HG03175 (cell line): ENCODE data around the gene NPRL2.

ENCODE experiments used
- ATAC-seq: cut with Tn5 transposase; IDR thresholded peaks from one replicate; pipeline ENCODE4 v1.9.1; 2021; ENCODE audit warnings: mild to moderate bottlenecking, moderate library complexity; ENCODE audit not compliant: unreplicated experiment

Gene NPRL2

DNA sequence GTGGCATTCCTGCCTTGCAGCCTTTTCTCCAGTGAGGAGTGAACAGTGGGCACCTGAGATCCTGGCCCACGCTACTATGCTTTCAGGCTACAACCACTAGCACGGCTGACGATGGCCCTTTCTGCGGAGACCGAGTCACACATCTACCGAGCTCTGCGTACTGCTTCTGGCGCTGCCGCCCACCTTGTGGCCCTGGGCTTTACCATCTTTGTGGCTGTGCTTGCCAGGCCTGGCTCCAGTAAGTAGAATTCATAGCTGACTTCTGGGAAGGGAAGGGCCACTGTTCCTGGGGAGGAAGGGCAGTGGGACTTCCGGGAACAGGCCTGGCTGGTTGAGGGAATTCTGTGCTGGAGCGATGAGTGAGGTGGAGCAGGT lies 735 bp upstream of the NPRL2 start:
- ATAC-seq: no peak

DNA sequence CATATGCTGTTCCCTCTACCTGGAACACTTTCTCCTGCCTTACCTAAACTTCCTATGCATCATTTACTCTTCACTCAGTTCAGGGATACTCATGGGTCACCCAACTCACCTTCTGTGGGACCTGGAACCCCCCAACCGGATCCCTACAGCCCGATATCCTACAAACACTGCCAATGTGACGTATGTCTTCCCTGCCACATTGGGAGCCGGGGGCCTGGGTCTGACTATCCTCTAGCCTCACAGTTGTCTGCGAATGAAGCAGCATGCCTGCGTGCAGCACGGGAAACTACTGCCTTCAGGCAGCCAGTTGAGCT lies 405 bp downstream of the NPRL2 start:
- ATAC-seq: no peak

DNA sequence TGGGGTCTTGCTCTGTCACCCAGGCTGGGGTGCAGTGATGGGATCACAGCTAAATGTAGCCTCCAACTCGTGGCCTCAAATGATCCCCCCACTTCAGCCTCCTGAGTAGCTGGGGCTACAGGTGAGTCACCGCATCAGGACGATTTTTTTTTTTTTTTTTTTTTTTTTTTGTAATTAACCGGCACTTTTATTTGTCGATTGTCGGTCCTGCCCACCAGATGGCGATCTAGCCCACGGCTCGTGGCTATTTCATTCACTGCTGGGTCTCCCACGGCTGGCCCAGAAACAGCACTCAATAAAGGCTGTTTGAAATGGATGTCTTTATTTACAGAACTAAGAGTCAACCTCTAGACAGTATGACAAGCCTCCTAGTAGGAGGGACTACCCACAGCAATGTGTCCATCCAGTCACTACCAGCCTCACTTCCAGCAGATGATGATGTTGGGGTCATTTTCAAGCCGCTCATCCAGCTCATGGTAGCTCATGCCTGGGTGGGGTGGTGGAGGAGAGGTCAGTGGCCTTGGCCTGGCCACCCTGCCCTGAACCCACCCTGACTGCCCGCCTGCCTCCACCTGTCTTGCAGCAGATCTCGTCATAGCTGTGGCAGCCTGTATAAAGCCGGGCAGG lies 3.3 kb downstream of the NPRL2 start:
- no peak for ATAC-seq

DNA sequence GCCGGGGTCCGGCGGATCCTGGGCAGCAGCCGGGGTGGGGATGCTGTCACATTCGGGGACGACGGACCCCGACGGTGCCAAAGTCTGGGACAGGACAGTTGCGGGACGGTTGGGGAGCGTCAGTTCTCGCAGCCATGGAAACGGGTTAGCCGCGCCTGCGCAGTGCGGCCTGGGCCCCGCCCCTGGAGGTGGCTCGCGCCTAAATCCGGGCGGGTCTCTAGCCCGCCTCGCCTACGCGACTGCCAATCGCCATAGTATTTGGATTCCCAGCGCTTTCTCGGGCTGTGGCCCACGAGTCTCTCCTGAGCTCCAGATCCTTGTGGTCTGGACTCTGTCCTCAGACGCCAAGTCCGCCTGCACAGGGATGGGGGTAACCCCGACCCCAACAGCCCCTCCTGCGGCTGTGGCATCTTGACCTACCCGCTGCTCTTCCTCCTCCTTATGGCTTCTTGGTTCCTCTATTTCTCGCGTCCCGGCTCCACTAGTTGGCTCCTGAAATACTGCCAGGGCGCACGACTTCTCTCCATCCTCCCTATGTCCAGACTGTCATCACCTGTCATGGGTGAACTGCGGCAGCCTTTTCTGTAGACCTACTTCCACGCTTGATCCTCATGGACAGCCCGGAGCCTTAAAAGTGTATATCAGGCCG lies 4.9 kb downstream of the NPRL2 start, which contains the start of gene ZMYND10:
ZMYND10 (minus strand) TSS at position 147 of the 649 bp plus-strand sequence. CDS start 153 bp downstream, outside the sequence.
- ATAC-seq: peak; percentile 30

DNA sequence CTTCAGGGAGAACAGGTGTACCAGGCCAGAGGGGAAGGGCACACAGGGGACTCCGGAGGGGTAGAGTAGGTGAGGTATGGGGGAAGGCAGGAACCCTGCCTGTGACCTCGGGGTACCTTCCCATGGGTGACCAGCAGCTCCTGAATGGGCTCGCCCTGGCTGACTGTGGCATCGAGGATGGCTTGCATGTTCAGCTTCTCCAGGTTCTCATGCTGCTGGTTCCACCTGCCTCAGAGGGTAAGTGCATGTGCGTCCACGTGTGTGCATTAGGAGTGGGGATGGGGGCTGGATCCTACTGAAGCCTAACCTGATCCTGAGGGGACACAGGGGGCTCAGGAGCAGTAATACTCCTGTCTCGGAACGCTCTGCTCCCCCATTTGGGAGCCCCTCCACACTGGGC lies 5.6 kb downstream of the NPRL2 start:
- ATAC-seq: no peak

DNA sequence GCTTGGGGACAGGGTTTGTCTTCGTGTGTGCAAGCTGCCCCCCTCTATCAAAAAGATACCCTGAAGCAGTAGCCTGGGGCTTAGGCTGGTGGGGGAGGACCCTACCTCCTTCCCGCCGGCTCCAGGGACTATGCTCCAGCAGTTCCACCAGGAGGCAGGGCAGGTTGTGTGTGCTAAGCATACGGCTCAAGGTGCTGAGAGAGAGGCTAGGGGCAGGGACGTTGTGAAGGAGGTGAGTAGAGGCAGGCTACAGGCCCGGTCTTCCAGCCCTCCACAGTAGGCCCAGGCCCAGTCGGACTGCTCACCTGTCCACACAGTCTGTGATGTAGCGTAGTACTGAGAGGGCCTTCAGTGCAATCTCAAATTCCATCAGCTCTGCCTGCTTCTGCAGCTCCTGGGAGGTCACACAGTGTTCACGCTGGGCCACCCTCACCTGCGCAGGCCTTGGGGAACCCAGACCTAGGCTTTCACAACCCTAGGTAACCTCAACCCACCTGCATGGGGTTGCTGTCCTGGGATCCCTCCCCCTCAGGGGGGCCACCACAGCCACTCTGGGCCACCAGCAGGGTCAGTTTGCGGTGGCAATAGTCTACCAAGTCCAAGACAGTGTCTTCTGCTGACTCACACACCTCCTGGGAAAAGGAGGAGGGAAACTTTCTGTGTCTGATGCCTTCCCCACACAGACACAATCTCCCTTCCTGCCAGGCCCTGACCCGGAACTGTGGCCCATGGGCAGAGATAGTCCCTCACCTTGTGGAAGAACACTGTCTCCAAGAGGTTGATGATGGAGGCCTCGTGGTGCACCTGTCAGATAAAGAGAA lies 7.6 kb downstream of the NPRL2 start:
- ATAC-seq: no peak

DNA sequence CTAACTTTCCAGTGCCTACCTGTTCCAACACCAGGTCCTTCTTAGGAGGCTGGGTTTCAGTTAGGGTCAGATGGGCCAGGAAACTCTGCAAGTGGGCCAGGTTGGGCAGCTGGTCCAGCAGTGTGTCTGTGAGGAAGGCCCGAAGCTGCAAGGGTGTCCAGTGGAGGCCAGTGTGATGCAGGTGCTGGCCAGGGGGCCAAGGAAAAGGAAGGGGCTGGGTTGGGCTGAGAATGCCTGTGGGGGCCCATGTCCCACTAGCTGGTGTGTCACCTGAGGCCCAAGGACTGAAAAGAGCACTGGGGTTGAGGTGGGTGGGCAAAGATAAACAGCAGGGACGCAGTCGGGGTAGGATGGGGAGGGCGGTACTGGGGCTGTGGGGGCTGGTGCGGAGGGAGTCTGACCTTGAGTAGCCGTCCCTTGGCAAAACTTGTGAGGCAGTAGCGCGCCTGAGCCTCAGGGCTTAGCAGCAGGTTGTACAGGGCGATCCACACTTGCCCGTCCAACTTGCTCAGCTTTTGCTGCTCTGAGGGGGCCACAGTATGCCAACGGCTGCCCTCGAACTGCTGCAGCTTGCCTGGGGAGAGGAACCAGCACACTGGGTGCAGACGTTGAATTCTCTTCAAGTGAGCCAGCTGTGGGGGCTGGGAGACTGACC lies 8.5 kb downstream of the NPRL2 start:
- no peak for ATAC-seq

DNA sequence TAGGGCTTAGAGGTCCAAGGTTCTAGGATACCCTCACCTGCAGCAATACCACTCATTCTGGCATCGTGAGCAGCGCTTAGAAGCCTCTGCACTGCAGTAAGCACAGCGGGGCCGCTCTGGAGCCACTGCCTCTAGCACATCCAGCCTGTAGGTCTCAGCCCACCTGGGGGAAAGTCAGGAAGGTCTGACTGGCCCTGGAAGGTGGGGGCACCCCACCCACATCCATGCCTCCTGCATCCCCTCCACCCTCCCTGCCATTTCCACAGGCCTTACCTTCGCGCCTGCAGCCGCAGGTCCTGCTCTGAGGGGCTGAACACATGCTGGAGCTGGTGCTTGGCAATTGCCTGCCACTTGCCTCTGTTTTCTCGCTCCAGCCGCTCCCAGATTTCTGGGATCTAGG lies 9.0 kb downstream of the NPRL2 start:
- ATAC-seq: no peak

DNA sequence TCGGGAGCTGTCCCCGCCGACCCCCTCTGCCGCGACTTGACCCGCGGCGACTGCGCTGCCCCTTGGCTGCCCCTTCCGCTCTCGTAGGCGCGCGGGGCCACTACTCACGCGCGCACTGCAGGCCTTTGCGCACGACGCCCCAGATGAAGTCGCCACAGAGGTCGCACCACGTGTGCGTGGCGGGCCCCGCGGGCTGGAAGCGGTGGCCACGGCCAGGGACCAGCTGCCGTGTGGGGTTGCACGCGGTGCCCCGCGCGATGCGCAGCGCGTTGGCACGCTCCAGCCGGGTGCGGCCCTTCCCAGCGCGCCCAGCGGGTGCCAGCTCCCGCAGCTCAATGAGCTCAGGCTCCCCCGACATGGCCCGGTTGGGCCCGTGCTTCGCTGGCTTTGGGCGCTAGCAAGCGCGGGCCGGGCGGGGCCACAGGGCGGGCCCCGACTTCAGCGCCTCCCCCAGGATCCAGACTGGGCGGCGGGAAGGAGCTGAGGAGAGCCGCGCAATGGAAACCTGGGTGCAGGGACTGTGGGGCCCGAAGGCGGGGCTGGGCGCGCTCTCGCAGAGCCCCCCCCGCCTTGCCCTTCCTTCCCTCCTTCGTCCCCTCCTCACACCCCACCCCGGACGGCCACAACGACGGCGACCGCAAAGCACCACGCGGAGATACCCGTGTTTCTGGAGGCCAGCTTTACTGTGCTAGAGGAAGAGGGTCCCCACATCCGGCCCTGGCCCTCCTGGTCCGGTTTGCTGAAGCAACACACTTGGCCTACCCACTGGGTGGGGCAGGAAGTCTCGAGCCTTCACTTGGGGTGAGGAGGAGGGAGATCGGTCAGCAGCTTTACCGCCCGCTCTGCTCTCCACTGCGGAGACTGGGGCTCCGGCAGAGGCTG lies 9.9 kb downstream of the NPRL2 start, which contains the start of gene RASSF1:
RASSF1 (minus strand) TSS at position 389 of the 882 bp plus-strand sequence; CDS start at position 358, 31 bp downstream.
- ATAC-seq: peak; percentile 23

DNA sequence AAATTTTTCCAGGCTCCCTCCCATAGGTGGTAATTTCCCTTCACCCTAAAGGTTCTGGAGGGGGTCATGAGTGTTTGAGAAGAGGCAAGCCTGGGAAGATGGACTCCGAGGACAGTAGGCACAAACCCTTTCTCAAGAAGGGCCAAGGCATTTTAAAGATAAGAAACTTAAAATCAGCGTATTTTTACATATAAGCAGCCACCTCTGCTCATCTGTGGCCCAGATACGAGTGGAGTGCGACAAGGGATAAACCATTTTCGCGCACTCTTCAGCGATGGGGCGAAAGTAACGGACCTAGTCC lies 10.5 kb downstream of the NPRL2 start:
- ATAC-seq: no peak

DNA sequence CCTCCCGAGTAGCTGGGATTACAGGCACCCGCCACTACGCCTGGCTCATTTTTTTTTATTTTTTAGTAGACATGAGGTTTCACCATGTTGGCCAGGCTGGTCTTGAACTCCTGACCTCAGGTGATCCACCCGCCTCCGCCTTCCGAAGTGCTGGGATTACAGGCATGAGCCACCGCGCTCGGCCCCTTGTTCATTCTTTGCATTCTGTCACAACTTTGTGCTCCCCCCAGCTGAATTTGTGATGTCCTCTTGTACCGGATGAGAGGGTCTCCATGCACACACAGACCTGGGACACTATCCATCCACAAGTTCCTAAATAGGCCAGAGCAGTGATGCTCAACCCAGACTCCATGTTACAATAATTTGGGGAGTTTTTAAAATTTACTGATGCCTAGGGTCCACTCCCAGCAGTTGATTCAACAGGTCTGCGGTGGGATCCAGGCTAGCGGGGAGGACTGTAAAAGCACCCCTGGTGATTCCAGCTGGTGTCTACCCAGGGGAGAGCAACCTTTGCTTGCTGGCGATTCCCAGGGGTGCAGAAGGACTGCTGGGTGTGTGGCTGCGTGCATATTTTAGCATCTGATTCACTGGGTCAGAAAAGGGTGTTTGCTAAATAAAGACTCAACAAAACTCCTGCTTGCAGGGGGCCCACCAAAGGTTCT lies 11.0 kb downstream of the NPRL2 start:
- no peak for ATAC-seq

DNA sequence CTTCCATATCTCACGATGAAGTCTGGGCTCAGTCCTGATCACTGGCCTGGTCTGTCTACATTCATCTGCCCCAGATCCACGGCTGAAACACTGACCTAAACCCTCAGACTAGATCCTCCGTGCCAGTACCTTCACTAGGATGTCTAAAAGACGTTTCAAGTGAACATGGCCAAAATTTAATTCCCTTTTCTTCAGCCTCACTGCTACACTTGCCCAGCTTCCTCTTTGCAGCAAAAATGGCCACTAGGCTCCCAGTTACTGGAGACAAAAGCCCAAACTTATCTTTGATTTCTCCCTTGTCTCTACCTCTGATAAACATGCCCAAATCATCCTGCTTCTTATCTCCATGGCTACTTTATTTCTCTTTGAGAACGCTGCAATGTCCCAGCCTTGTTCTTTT lies 11.6 kb downstream of the NPRL2 start:
- no peak for ATAC-seq

DNA sequence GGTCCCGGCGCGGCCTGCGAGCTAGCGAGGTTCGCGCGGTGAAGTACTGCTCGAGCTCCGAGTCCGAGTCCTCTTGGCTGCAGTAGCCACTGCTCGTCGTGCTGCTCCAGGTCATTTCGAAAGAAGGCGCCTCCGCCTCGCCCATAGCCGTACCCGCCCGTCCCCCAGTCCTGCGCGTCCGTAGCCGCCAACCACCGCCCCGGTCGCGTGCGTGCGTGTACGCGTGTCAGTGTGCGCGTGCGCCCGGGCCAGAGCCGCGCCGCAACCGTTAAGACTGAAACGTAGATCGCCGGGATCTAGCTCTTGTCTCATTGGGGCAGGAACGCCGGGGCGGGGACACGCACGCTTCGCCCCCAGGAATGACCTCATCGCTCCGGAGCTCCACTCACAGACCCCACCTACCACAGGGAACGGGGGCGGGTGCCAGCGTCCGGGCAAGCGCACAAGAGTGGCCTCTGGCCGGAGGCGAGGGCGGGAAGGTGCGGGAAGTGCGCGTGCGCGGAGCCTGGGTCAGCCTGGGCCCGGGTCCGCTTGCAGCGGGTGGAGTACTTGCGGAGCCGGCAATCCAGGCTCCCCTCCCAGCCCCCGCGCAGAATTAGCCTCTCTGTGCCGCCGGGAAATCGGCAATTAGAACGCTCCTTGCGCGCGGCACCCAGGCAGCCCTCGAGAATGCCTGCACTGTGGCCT lies 13.3 kb downstream of the NPRL2 start:
- peak; percentile 72 for ATAC-seq

DNA sequence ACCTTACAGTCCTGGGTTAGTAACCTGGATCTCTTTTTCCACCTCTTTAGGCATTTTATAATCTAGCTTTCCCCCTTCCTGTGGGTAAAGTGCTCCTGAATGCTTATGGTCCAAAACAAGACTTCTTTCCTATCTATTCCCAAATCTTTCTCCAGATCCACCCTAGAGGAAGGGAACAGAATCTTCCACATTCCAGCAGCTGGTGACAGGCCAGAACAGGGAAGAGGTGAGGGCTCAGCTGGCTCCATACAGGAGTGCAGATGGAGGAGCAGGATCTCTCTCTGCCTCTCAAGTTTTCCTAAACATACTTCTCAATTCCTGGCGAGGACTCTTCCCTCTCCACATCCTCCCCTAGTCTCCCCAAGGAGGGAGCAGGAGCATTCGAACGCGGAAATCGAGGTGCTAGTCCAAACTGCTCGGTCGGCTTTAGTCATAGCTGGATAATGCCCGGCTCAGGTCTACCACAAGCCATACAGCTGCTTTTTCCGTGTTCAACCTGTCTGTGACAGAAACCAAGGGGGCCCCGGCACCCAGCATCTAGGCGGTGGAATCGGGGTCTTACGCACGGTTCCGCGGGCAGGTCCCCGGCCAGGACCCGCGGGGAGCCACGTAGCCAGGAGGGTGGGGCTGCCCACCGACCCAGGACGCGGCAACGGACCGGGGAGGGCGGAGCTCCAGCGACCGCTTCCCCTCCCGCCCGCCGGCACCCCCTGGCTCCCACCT lies 14.0 kb downstream of the NPRL2 start:
- peak; percentile 30 for ATAC-seq

DNA sequence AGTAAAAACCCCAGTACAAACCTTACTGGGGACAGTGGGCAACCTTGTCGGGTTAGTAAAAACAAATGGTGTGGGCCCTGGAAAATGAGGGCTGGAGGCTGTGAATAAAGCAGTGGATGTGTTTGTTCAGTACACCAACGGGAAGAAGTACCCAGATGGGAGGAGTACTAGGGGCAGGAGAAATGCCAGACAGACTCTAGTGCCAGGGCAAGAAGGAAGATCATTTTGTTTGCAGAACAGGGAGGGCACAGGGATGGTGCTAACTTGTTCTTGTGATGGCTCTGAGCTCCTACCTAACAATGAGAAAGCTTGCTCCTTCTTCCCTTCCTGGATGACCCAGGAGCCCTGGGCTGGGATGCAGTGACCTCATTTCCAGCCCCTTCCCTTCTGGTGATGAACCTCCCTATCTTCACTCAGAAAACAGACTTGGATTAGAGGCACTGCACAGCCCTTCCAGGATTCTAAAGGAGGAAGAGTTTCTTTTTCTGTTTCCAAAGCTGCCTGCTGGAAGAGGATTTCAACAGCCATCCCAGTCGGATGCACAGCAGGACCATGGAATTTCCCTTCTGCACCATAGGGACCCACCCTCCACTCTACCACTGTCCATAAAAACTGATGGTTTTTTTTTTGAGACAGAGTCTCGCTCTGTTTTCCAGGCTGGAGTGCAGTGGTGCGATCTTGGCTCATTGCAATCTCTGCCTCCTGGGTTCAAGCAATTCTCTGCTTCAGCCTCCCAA lies 16.1 kb downstream of the NPRL2 start:
- no peak for ATAC-seq

DNA sequence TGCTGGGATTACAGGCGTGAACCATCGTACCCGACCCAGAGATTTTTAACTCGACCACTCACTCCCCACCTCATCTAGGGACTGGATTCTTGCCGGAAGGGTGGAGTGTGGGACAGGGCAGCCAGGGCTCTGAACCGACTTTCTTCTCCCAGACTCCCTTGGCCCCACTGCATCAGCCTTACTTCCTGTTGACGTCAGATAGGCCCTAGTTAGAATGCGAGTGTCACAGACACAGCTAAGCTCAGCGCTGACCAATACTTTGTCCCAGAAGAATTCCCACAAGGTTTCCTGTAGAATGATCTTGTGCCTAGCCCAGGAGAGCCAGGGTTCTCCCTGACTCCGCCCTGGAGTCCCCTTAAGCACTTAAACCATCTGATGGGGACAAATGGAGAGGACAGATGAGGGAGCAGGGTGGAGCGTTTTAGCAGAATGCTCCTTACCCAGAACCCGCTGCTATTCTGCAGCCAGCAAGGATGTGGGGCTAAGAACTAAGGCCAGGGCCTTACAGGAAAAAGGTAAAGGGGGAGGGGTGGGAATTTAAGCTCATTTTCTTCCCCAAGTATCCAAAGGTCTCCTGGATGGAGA lies 16.7 kb downstream of the NPRL2 start:
- no peak for ATAC-seq

DNA sequence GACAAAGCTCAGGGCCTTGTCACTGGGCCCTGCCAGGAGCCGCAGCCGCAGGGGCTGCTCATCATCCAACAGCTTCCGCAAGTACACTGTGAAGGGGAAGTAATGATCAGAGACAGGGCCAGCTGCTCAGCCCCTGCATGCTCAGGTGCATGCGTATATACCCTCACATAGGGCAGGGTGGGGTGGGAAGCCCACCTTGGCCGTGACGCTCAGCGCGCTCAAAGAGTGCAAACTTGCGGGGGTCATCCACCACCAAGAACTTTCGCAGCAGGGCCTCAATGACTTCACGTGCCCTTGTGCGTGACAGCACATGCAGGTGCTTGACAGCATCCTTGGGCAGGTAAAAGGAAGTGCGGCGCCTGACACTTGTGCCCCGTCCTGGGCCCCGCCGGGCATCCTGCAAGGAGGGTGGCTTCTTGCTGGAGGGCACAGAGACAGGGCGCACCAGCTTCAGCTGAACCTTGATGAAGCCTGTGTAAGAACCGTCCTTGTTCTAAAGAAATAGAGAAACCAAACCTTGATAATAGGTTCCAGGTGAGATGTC lies 19.1 kb downstream of the NPRL2 start:
- ATAC-seq: no peak

DNA sequence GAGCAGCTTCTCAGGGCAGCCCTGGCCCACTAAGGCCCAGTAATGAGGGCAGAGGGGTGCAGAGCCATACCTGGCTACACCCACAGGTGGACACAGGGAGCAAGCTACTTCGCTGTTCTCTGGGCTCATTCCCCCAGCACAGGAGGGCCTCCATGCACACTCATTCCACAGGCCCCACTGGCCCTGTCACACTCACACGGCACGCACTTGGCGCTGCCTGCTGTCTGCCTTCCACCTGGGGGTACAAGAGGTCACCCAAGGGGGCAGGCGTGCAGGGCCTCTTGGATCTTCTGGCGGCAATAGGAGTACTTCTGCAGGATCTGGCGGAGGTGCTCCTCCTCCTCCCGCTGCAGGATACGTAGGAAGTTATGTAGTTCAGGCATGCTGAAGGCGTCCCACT lies 20.2 kb downstream of the NPRL2 start:
- no peak for ATAC-seq
